Subcutaneous abdominal adipose tissue (tissue), 5 donors: ENCODE measurements around the gene PMPCA.

Experiments
- H3K27ac ChIP-seq: one replicate; pipeline ENCODE4 v1.7.0; 2013; ENCODE audit warnings: low read depth, mild to moderate bottlenecking, inconsistent platforms, low read length, moderate library complexity
- H3K27me3 ChIP-seq, 5 donors: one replicate each; pipeline ENCODE4 v1.7.0; 2013; ENCODE audit warnings: low read length in 5 of 5, inconsistent platforms in 1 of 5; ENCODE audit not compliant: control insufficient read depth in 5 of 5, insufficient read depth in 4 of 5
- H3K36me3 ChIP-seq, 5 donors: one replicate each; pipeline ENCODE4 v1.7.0; 2013; ENCODE audit warnings: low read length in 5 of 5; ENCODE audit not compliant: control insufficient read depth in 5 of 5, insufficient read depth in 5 of 5
- H3K4me1 ChIP-seq, 5 donors: one replicate each; pipeline ENCODE4 v1.7.0; 2013; ENCODE audit warnings: low read length in 5 of 5, mild to moderate bottlenecking in 3 of 5, moderate library complexity in 1 of 5; ENCODE audit not compliant: control insufficient read depth in 5 of 5, insufficient read depth in 5 of 5
- H3K4me3 ChIP-seq, 5 donors: one replicate each; pipeline ENCODE4 v1.7.0; 2013; ENCODE audit warnings: low read length in 5 of 5, low read depth in 1 of 5
- H3K9ac ChIP-seq, 5 donors: one replicate each; pipeline ENCODE4 v1.7.0; 2013; ENCODE audit warnings: low read length in 5 of 5, mild to moderate bottlenecking in 4 of 5, moderate library complexity in 3 of 5
- H3K9me3 ChIP-seq, 5 donors: one replicate each; pipeline ENCODE4 v1.7.0; 2013; ENCODE audit warnings: low read length in 5 of 5; ENCODE audit not compliant: control insufficient read depth in 5 of 5
- donor health status: healthy.
- donor health status: healthy.
- donor health status: healthy.
- donor health status: healthy.
- donor health status: healthy.

The PMPCA gene

GRCh38 chr9:136441191-136441680 lies 30.8 kb downstream of the PMPCA start:
- Histone ChIP-seq H3K9me3 (no peaks in the 10 kb centered on the region), H3K27ac (no peak overlapping the region), H3K4me3 (no peak overlapping the region), H3K36me3 (peaks cover 0 to 56% (median 53%) of the 10 kb centered on the region in 5 donors), H3K27me3 (no peaks in the 10 kb centered on the region), H3K4me1 (peaks cover 6 to 63% (median 47%) of the 10 kb centered on the region in 5 donors), H3K9ac (no peak overlapping the region)

DNA sequence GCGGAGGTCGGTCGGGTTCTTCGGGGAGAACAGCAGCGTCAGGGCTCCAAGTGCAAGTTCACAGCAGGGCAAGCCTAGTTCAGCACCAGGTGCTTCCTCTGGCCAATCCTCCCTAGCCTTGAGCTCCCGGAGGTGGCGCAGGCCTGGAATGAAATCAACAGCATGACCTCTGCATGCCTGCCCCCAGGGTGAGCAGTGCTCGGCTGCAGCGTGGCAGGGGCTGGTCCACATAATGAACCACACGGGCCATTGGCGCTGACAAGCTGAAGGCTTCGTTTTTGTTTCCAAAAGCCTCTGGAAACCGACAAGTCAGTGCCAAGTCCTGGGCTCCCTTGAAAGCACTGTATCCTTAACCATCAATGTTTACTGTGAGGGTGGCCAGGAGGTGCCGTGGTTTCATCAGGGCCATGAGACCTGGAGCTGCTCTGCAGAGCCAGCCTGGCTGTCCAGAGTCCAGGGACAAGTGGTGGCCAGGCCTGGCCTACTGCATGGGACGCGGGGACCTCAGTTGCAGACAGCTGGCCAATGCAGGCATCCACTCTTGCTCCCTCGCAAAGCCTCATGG lies 31.3 kb downstream of the PMPCA start:
- H3K36me3 ChIP-seq = peaks cover 0 to 60% (median 57%) of the 10 kb centered on the region in 5 donors
- H3K27ac ChIP-seq = no peak overlapping the region
- H3K9ac ChIP-seq = no peak overlapping the region
- H3K9me3 ChIP-seq = no peaks in the 10 kb centered on the region
- peaks cover 6 to 58% (median 42%) of the 10 kb centered on the region in 5 donors for H3K4me1 ChIP-seq
- no peak overlapping the region for H3K4me3 ChIP-seq
- H3K27me3 ChIP-seq = no peaks in the 10 kb centered on the region

DNA sequence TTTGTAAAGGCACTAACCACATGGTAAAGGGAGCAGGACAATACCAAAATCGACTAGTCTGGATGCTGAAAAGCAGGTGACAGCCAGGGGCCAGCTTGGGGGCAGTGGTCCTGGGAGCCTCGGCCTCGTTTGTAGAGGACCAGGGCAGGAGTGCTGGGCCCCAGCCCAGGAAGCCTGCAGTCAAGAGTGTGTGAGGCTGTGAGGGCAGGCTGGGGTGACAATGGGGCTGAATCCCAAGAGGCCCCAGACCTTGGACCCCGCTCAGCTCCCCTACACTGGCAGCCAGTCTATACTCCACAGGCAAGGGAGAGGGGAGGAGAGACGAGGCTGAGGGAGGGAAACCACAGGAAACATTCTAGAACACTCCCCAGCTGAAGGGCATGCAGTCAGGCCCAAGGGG lies 31.8 kb downstream of the PMPCA start:
- Histone ChIP-seq H3K4me3 (no peak overlapping the region), H3K9ac (no peak overlapping the region), H3K27me3 (no peaks in the 10 kb centered on the region), H3K4me1 (peaks cover 3 to 53% (median 37%) of the 10 kb centered on the region in 5 donors), H3K27ac (no peak overlapping the region), H3K9me3 (no peaks in the 10 kb centered on the region), H3K36me3 (peaks cover 0 to 66% (median 62%) of the 10 kb centered on the region in 5 donors)

GRCh38 chr9:136443087-136443486 lies 32.6 kb downstream of the PMPCA start:
- H3K9ac ChIP-seq = no peak overlapping the region
- no peak overlapping the region for H3K4me3 ChIP-seq
- no peaks in the 10 kb centered on the region for H3K27me3 ChIP-seq
- peaks cover 0 to 45% (median 29%) of the 10 kb centered on the region in 5 donors for H3K4me1 ChIP-seq
- no peaks in the 10 kb centered on the region for H3K9me3 ChIP-seq
- H3K27ac ChIP-seq = no peak overlapping the region
- H3K36me3 ChIP-seq = peaks cover 3 to 74% (median 70%) of the 10 kb centered on the region in 5 donors

GRCh38 chr9:136443687-136444086 lies 33.2 kb downstream of the PMPCA start:
- peaks cover 0 to 39% (median 23%) of the 10 kb centered on the region in 5 donors for H3K4me1 ChIP-seq
- no peak overlapping the region for H3K9ac ChIP-seq
- no peaks in the 10 kb centered on the region for H3K27me3 ChIP-seq
- H3K36me3 ChIP-seq = peaks cover 3 to 80% (median 76%) of the 10 kb centered on the region in 5 donors
- H3K4me3 ChIP-seq = no peak overlapping the region
- H3K9me3 ChIP-seq = no peaks in the 10 kb centered on the region
- no peak overlapping the region for H3K27ac ChIP-seq

GRCh38 chr9:136444102-136444501 lies 33.6 kb downstream of the PMPCA start:
- no peak overlapping the region for H3K9ac ChIP-seq
- H3K36me3 ChIP-seq = peaks cover 3 to 84% (median 81%) of the 10 kb centered on the region in 5 donors
- peaks cover 0 to 35% (median 18%) of the 10 kb centered on the region in 5 donors for H3K4me1 ChIP-seq
- H3K27ac ChIP-seq = no peak overlapping the region
- no peak overlapping the region for H3K4me3 ChIP-seq
- no peaks in the 10 kb centered on the region for H3K27me3 ChIP-seq
- H3K9me3 ChIP-seq = no peaks in the 10 kb centered on the region

- H3K9me3 ChIP-seq = no peaks in the 10 kb centered on the region
- no peaks in the 10 kb centered on the region for H3K27me3 ChIP-seq
- H3K36me3 ChIP-seq = peaks cover 3 to 98% (median 93%) of the 10 kb centered on the region in 5 donors
- H3K9ac ChIP-seq = no peak overlapping the region
- no peak overlapping the region for H3K27ac ChIP-seq
- no peak overlapping the region for H3K4me3 ChIP-seq
- peaks cover 0 to 20% (median 10%) of the 10 kb centered on the region in 5 donors for H3K4me1 ChIP-seq
Measured at GRCh38 chr9:136445799-136446198, 35.3 kb downstream of the PMPCA start.

- Histone ChIP-seq H3K4me1 (peaks cover 0 to 9% (median 5%) of the 10 kb centered on the region in 5 donors), H3K36me3 (peaks cover 3 to 94% (median 91%) of the 10 kb centered on the region in 5 donors), H3K9me3 (no peaks in the 10 kb centered on the region), H3K27me3 (no peaks in the 10 kb centered on the region), H3K4me3 (no peak overlapping the region), H3K9ac (no peak overlapping the region), H3K27ac (no peak overlapping the region)
Measured at GRCh38 chr9:136447173-136447778, 36.8 kb downstream of the PMPCA start.

DNA sequence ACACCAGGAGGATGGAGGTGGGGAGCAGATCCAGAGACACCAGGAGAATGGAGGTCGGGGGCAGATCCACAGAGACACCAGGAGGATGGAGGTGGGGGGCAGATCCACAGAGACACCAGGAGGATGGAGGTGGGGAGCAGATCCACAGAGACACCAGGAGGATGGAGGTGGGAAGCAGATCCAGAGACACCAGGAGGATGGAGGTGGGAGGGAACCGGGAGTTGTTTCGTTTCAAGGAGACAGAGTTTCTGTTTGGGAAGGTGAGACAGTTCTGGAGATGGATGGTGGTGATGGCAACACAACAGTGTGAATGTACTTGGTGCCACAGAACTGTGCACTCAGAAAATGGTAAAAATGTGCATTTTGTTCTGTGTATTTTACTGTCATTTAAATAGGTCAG lies 38.2 kb downstream of the PMPCA start:
- no peak overlapping the region for H3K9ac ChIP-seq
- H3K4me1 ChIP-seq = no peaks in the 10 kb centered on the region
- H3K27me3 ChIP-seq = no peaks in the 10 kb centered on the region
- H3K4me3 ChIP-seq = no peak overlapping the region
- H3K9me3 ChIP-seq = no peaks in the 10 kb centered on the region
- H3K27ac ChIP-seq = no peak overlapping the region
- peaks cover 3 to 87% (median 82%) of the 10 kb centered on the region in 5 donors for H3K36me3 ChIP-seq

DNA sequence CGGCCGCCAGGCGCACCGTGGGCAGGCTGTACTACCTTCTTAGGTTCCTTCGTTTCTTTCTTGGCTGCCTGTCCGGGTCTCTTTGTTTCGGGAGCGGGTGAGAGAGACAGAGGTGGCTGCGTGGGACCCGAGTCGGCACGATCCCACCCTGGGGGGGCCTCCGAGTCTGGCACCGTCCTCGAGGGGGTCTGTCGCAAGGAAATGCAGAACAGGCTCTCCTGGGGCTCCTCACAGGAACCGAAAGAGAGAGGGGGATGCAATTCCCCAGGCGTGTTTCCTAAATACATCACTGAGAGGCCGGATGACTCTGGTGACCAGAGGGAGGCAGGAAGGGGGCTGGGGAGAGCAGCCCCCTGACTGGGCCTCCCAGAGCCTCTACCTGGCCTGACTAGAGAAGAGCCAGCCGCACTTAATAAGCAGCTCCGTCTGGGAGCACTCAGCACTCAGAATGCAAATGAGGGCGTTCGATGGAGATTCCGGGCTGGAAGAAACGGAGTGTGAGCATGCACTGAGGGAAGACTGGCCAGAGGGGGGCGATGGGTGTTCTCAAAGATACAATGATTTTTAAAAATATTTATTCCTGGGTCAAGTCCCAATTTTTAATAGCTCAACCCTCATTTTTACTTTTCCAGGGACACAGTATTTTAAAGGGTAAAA lies 40.9 kb downstream of the PMPCA start:
- Histone ChIP-seq H3K27ac (no peak overlapping the region), H3K4me1 (no peaks in the 10 kb centered on the region), H3K36me3 (peaks cover 3 to 90% (median 85%) of the 10 kb centered on the region in 5 donors), H3K4me3 (no peak overlapping the region), H3K9me3 (no peaks in the 10 kb centered on the region), H3K27me3 (no peaks in the 10 kb centered on the region), H3K9ac (no peak overlapping the region)
